HL-60/S4 treated with retinoic acid at 250 ng/mL for 4 days and 3 days (cell line): ENCODE results near the gene TGFB1I1.

ENCODE experiments used
- in situ Hi-C: fragments of 300-500 bp; cut with MboI; formaldehyde crosslinking; loops from 2 replicates; pipeline ENCODE4 v1.7.0; 2022; ENCODE audit warnings: low sequenced_read_pairs

TGFB1I1 gene

DNA sequence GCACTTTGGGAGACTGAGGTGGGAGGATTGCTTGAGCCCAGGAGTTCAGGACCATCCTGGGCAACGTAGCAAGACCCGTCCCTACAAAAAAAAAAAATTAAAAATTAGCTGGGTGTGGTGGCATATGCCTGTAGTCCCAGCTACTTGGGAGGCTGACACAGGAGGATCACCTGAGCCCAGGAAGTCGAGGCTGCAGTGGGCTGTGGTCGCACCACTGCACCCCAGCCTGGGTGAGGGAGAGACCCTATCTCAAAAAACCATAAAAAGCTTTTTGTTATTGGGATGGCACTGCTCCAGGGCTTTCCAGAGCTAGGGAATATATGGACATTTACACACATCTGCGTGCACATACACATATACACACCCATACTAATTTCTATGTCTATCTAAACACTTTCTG lies 20.8 kb upstream of the TGFB1I1 start:
- in situ Hi-C loops: loop anchor here (10.0 kb wide), 2 partner anchors 376 to 424 kb away; partner anchors contain the start of genes ZNF267, ZNF646 and ZNF668

DNA sequence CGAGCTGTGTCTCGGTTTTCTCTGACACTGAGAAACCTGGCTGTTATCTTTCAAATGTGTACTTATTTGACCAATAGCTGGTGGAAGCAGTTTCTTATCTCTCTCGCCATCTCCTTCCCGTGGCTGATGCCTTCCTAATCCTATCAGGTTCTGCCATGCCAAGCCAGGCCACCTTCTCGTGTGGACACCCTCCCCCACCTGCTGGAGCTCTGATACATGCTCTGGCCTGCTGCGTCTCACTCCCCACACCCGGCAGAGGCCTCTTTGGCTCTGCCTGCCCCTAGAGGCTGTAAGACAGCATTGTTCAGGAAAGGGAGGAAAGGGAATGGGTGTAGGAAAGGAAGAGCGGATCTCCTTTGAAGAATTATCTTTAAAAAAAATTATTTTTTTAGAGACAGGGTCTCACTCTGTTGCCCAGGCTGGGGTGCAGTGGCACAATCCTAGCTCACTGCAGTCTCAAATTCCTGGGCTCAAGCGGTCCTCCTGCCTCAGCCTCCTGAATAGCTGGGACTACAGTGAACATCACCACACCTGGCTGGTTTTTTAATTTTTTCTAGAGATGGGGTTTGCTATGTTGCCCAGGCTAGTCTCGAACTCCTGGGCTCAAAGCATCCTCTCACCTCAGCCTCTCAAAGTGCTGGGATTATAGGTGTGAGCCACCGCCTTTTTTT lies 20.1 kb upstream of the TGFB1I1 start:
- in situ Hi-C loops: loop anchor here (10.0 kb wide), 2 partner anchors 377 to 423 kb away; partner anchors contain the start of genes ZNF267, ZNF646 and ZNF668

DNA sequence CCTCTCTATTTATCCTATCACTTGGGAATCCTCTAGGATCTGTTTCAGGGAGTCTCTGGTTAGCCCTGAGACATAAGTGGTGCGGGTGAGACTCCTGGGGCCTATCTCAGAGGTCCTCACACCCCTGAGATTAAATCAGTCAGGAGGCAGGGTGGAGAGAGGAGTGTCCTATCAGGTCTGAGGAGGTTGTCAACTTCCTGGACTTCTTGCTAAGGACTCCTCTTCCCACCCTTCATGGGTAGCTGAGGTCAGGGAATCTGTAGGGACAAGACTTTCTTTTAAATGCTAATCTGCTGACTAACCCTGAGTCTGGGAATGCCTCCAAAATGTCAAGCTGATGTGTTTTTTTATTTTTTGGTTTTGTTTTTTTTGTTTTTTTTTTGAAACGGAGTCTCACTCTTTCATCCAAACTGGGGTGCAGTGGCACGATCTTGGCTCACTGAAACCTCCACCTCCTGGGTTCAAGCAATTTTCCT lies 19.3 kb upstream of the TGFB1I1 start:
- in situ Hi-C loops: loop anchor here (10.0 kb wide), 2 partner anchors 378 to 422 kb away; partner anchors contain the start of genes ZNF267, ZNF646 and ZNF668

DNA sequence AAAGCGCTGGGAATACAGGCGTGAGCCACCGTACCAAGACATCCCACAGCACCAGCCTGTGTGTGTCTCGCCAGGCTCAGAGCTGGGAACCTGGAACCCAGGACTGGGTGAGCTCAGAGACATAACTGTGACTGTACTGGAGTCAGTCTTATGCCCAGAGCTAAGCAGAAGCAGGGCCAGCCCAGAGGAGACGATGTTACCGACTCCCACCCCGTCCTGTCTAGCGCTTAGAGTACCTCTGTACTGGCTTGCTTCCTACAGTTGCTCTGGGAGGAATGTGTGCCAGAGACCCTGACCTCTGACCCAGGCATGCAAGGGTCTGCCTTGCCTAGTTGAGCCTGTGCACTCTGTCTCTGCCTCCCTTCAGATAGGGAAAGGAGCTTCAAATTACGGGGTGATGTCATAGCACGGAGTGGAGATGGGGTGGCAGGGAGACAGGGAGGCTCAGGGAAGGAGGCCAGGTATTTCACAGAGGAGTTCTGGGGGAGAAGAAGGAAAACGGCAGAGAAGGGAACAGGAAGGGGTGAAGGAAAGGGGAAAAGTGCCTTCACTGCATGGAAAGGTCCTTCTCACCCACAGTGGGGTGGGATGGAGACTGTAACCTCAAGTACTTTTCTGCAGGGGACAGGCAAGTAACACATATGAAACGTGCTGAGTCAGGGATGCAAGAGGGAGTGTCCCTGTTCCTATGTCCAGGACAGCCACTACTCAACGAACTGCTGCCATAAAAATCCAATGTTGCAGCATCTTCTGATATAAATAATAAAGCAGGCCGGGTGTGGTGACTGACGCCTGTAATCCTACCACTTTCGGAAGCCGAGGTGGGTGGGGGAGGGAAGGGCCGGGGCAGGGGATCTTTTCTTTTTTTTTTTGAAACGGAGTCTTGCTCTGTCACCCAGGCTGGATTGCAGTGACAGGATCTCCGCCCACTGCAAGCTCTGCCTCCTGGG lies 18.4 kb upstream of the TGFB1I1 start:
- in situ Hi-C loops: loop anchor here (10.0 kb wide), 2 partner anchors 379 to 421 kb away; partner anchors contain the start of genes ZNF267, ZNF646 and ZNF668

DNA sequence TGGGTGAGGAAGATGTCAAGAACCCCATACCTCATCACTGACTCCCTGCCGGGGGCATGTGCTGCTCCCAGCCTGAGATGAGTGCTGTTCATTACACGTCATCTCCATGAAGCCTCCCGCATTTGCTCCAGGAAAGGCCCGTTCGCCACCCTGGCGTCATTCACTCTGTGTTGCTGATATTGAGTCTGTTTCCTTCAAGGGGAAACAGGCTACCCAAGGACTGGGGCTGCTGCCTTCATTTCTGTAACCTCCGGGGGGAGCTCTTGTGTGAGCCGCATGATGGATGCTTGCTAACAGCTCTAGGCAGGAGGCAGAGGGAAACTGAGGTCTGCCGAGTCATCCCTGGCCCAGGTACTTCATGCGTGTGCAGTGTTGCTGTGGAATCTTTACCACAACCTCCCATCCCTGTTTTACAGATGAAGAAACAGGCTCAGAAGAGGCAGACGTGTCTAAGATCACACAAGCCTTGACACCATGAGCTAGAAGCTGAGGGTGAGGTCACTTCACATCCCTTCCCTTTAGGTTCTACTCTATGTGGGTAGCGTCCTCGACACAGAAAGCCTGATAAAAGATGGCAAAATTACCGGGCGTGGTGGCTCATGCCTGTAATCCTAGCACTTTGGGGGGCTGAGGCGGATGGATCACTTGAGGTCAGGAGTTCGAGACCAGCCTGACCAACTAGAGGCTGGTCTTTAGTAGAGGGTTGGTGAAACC lies 16.2 kb upstream of the TGFB1I1 start:
- in situ Hi-C loops: loop anchor here (10.0 kb wide), 2 partner anchors 381 to 419 kb away; partner anchors contain the start of genes ZNF267, ZNF646 and ZNF668

DNA sequence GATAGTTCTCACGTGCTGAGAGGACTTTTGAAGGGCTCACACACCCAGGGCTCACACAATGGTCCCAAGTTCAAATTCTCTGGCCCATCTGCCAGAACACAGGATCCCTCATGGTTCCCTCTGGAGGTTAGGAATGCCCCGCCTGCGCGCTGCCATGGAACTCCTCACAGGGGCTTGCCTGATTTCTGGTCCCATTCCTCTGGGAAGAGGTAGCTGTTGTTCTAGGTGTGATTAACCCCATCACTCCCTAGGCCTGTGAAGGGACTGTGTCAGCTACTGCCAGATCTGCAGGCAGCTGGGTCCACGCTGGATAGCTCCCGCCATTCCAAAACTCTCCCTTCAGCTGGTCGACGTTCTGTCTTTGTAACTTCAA lies 15.0 kb upstream of the TGFB1I1 start:
- in situ Hi-C loops: loop anchor here (10.0 kb wide), 2 partner anchors 382 to 418 kb away; partner anchors contain the start of genes ZNF267, ZNF646 and ZNF668

DNA sequence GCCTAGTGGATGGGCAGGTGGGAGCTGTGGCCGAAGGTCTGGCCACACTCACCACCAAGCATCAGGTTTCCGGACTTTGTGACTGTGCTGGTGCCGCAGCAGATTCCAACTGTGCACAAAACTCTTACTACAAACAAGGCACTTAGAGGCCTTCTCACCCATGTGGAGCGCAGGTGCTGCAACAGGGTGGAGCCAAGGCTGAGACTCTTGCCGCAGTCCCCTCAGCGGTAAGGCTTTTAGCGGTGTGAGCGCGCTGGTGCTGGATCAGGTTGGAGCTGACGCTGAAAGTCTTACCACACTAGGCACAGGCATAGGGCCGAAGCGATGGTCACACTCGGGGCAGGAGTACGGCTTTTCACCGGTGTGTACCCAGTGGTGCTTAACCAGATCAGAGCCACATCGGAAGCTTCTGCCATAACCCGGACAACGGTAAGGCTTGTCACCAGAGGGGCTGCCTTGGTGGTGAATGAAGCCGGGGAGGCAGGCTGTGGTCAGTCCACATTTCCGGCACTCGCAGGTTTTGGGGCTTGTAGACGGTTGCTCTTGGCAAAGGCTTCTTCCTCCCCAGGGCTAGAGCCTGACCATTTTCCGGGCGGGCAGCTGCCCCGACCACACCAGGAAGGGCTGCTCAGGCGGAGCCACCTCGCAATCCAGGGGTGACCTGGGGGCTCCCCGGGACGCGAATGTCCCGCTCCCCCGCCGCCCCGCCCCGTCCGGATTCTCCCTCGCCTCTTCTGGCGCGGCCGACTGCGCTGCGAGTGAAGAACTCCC lies 13.7 kb upstream of the TGFB1I1 start:
- in situ Hi-C loops: loop anchor here (10.0 kb wide), 2 partner anchors 383 to 417 kb away; partner anchors contain the start of genes ZNF267, ZNF646 and ZNF668

DNA sequence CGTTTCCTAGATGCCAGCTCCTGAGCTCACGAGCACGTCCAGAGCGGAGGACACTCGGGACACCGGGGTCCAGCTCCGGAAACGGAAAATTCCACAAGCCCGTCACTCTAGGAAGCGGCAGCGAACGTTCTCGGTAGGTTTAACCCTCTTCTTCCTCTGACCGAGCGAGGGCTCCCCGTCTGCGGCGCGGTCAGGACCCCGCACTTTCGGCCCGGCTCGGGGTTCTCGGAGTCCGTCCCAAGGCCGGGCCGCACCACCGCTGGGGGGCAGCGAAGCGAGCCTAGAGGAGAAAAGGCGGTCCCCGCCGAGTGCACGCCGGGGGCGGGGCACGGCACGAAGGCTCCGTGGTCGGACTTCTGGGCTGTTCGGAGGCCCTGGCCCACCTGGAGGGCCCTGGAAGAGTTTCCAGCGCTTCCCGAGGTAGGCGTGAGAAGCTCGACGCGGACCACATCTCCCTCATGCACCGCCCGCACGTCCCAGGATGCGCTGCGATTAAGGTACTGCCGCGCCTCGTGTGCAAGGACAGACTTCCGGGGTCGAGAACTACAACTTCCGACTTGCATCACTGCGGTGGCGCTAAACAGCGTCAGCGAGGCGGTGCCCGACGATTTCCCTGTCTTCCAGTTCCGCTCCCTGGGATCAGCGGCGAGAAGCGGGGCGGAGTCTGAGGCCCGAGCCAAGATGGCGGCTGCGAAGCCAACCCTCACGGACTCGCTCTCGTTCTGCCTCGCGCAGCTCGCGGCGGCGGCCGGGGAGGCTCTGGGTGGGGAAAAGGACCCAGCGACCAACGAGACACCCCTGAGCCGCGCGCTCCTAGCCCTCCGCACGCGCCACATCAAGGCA lies 12.9 kb upstream of the TGFB1I1 start, which contains the start of gene ARMC5:
Gene ARMC5 (plus strand): TSS at position 658 of the 843 bp plus-strand sequence. CDS start 24 bp downstream, at position 682.
- in situ Hi-C loops: loop anchor here (10.0 kb wide), 2 partner anchors 384 to 416 kb away; partner anchors contain the start of genes ZNF267, ZNF646 and ZNF668

DNA sequence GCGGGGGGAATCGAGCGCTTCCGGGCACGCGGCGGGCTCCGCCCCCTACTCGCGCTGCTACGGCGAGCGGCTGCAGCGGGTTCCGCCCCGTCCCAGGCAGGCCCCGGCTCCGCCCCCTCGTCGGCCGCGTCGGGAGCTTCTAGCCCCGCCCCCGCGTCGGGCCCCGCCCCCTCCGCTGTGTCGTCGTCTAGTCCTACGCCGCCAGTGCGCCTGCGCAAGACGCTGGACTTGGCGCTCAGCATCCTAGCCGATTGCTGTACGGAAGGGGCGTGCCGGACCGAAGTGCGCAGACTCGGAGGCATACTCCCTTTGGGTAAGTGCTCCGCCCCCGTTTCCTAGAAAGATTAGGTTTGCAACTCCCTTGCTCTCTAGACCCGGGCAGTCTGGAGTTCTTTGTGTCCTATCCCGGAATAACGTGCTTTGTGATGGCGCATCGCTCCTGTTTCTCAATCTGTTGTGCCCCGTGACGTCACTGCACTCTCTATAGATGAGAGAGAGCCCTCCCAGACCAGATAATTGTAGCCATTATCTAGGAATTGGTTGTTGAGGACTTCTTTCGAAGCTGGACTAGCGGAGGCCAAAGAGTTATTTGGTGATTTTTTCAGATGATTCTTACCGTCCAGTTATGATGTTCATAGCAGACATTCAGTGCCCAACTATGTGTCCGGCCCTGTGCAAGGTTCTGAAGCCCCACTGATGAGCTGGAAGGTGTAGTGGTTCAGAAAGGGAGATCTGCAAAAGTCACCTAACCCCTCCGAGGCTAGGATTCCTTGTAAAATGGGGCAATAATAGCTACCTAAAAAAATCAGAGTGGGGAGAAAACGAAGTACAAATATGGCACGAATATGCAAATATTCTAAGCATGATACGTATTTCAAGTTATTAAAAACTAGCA lies 12.0 kb upstream of the TGFB1I1 start:
- in situ Hi-C loops: loop anchor here (10.0 kb wide), 2 partner anchors 385 to 415 kb away; partner anchors contain the start of genes ZNF267, ZNF646 and ZNF668

DNA sequence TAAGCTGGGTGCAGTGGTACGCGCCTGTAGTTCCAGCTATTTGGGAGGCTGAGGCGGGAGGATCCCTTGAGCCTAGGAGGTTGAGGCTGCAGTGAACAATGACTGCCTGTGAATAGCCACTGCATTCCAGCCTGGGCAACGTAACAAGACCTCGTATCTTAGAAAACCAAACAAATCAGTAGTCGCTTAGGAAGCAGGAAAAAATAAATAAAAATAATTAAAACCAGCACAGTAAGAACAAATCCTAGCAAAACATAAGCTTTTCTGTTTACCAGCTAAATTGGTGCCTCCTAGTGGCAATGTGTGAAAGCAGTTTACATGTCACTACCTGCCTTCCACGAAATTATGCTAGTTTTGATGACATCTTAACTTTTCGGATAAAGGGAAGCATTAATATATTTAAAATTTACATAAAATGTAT lies 11.4 kb upstream of the TGFB1I1 start:
- in situ Hi-C loops: no loop called here

DNA sequence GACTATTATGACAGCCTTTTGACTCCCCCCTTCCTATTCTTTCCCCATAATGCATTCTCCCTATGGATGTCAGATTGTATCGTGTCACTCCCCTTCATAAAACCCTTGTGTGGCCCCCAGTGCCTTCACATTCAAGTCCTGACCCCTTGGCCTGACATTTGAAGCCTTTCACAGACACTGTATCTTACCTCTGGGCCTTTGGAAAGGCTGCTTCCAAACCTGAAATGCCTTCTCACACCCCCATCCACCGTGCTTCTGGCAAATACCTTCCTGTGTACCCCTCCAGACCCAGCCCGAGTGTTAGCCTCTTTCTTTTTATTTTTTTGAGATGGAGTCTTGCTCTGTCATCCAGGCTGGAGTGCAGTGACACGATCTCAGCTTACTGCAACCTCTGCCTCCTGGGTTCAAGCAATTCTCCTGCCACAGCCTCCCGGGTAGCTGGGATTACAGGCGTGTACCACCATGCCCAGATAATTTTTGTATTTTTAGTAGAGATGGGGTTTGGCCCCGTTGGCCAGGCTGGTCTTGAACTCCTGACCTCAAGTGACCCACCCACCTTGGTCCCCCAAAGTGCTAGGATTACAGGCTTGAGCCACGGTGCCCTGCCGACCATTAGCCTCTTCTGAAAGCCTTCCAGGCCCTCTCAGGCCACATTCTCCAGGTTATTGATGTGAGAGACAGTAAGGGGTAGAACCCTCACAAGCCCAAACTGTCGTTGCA lies 10.6 kb upstream of the TGFB1I1 start:
- in situ Hi-C loops: no loop called here

DNA sequence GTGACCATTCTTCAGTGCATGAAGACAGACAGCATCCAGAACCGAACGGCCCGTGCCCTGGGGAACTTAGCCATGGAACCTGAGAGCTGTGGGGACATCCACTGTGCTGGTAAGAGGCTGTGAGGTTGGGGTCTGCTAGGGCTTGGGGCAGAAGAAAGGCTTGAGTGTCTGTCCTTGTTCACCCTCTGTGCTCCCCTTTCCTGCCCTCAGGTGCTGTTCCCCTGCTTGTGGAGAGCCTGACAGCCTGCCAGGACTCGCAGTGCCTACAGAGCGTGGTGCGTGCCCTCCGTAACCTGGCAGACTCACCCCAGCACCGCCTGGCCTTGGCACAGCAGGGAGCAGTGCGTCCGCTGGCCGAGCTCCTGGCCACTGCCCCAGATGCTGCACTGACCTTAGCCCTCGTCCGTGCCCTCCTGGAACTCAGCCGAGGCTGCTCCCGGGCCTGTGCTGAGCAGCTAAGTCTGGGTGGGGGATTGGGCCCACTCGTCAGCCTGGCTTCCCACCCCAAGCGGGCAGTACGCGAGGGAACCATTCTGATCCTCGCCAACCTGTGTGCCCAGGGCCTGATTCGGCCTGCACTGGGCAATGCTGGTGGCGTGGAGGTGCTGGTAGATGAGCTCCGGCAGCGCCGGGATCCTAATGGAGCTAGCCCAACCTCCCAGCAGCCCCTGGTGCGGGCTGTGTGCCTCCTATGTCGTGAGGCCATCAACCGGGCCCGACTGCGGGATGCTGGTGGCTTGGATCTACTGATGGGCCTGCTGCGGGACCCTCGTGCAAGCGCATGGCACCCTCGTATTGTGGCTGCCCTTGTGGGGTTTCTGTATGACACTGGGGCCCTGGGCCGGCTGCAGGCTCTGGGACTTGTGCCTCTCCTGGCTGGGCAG lies 9.8 kb upstream of the TGFB1I1 start:
- in situ Hi-C loops: no loop called here

DNA sequence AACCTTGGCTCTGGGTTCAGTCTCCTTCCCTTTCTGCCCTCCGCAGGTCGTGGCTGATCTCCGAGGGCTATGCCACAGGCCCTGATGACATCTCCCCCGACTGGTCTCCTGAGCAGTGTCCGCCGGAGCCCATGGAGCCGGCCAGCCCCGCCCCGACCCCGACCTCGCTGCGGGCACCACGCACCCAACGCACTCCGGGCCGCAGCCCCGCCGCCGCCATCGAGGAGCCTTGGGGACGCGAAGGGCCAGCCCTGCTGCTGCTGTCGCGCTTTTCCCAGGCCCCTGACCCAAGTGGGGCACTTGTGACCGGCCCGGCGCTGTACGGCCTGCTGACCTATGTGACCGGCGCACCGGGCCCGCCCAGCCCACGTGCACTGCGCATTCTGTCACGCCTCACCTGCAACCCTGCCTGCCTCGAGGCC lies 7.6 kb upstream of the TGFB1I1 start:
- in situ Hi-C loops: no loop called here

DNA sequence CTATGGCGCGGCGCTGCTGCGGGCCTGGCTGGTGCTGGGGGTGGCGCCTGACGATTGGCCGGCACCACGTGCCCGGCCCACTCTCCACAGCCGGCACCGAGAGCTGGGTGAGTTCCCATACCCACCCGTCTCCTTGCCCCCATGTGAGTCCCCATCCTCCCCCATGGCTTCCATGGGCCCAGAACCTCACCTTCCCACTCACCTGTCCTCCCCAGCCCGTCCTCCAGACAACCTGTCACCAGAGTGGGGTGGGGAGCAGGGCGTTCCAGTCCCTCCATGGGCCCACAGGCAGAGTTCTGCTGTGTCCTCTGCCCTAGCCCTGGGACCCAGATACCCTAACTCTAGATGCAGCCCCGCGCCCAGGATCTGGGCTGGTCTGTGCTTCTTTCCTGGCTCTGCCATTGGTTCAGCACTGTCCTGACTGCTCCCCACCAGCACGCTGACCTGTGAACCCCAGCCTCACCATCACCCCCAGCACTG lies 7.1 kb upstream of the TGFB1I1 start:
- in situ Hi-C loops: no loop called here

DNA sequence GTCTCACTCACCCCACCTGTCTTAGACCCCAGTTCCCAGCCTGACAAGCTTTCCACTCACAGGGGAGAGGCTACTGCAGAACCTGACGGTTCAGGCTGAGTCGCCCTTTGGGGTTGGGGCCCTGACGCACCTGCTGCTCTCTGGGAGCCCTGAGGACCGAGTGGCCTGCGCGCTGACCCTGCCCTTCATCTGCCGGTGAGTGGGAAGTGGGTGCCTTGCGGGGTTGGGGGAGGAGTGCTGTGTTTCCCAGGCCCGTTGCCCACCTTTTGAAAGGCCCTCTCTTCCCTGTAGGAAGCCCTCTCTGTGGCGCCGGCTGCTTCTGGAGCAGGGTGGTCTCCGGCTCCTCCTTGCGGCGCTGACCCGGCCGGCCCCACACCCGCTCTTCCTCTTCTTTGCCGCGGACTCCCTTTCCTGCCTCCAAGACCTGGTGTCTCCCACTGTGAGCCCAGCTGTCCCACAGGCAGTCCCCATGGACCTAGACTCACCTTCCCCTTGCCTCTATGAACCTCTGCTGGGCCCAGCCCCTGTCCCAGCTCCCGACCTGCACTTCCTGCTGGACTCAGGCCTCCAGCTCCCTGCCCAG lies 6.1 kb upstream of the TGFB1I1 start:
- in situ Hi-C loops: no loop called here
